Measurements from ENCODE around the gene TMTC1.
"Not testable (repeated sequence)": the region's sequence is repeated elsewhere in the genome, so short reads cannot be mapped to it uniquely, and the experiment has no call there.

Gene TMTC1

GRCh38 chr12:29656762-29657538 is 126.8 kb downstream of the TMTC1 start:
- no peak for DNase-seq

GRCh38 chr12:29655861-29656260 is 127.9 kb downstream of the TMTC1 start:
- no peak for DNase-seq

- no peak for DNase-seq
Observed at GRCh38 chr12:29653286-29653685, 130.5 kb downstream of the TMTC1 start.

GRCh38 chr12:29650371-29650770 is 133.4 kb downstream of the TMTC1 start:
- DNase-seq = no peak

GRCh38 chr12:29649722-29650121 is 134.0 kb downstream of the TMTC1 start:
- DNase-seq = no peak

- DNase-seq = no peak
Observed at GRCh38 chr12:29644536-29645162, 139.1 kb downstream of the TMTC1 start.

GRCh38 chr12:29640589-29641345 is 143.0 kb downstream of the TMTC1 start:
- DNase-seq = no peak

GRCh38 chr12:29639893-29640495 is 143.7 kb downstream of the TMTC1 start:
- no peak for DNase-seq

- no peak for DNase-seq
Observed at GRCh38 chr12:29638528-29638927, 145.2 kb downstream of the TMTC1 start.

GRCh38 chr12:29634057-29634456 is 149.7 kb downstream of the TMTC1 start:
- no peak for DNase-seq

GRCh38 chr12:29630164-29630563 is 153.6 kb downstream of the TMTC1 start:
- not testable (repeated sequence) for DNase-seq

GRCh38 chr12:29627221-29627620 is 156.5 kb downstream of the TMTC1 start:
- DNase-seq = no peak

GRCh38 chr12:29625359-29625953 is 158.3 kb downstream of the TMTC1 start:
- DNase-seq = no peak

- no peak for DNase-seq
Observed at GRCh38 chr12:29622251-29622650, 161.5 kb downstream of the TMTC1 start.

GRCh38 chr12:29620030-29620429 is 163.7 kb downstream of the TMTC1 start:
- DNase-seq = no peak

GRCh38 chr12:29617407-29617803 is 166.3 kb downstream of the TMTC1 start:
- DNase-seq = no peak

- no peak for DNase-seq
Observed at GRCh38 chr12:29616664-29617406, 166.9 kb downstream of the TMTC1 start.

GRCh38 chr12:29614694-29615325 is 168.9 kb downstream of the TMTC1 start:
- DNase-seq = no peak

- no peak for DNase-seq
Observed at GRCh38 chr12:29612912-29613311, 170.8 kb downstream of the TMTC1 start.

GRCh38 chr12:29611906-29612305 is 171.8 kb downstream of the TMTC1 start:
- DNase-seq = no peak

- DNase-seq = no peak
Observed at GRCh38 chr12:29610473-29611170, 173.1 kb downstream of the TMTC1 start.

All from activated CD4-positive, CD25-positive, alpha-beta regulatory T cell treated with anti-CD3 and anti-CD28 coated beads, Interleukin-2, amount 50 U/mL, for 72 hours (primary cell).